B cell (primary cell): Measurements from ENCODE around the gene TSC22D4. TPM values are rescaled to one million over a fixed set of nuclear protein-coding genes. Genes with fewer than 3 reads are reported as not detected.

Source experiments
- ATAC-seq: fragments of 200-7000 bp; cut with Tn5 transposase; one replicate; pipeline ENCODE4 v1.10.0; 2021; ENCODE audit warnings: low read depth, mild to moderate bottlenecking, moderate number of reproducible peaks, moderate library complexity
- CTCF ChIA-PET: fragments of 350-600 bp; sonication (Branson Sonifier 250); formaldehyde crosslinking; loops from one replicate; lab custom pipeline; 2021; ENCODE audit warnings: antibody characterized with exemption, inconsistent platforms; lab: Charles Lee
- POLR2A ChIA-PET: fragments of 350-600 bp; sonication (Branson Sonifier 250); formaldehyde crosslinking; loops from one replicate; lab custom pipeline; 2021; ENCODE audit warnings: antibody characterized with exemption; lab: Charles Lee
- DNase-seq: peaks from one replicate; pipeline ENCODE4 v3.0.0; 2013
- H2AFZ ChIP-seq: 2 replicates; pipeline ENCODE4 v1.6.1; 2012; ENCODE audit warnings: mild to moderate bottlenecking, low read depth, low read length; ENCODE audit not compliant: insufficient read depth, poor library complexity, severe bottlenecking
- H3K27ac ChIP-seq, 2 donors: 1 replicate in 1 of 2; 2 replicates in 1 of 2; pipeline ENCODE4 v1.5.1; 2012 to 2013; ENCODE audit warnings: low read length in 2 of 2, mild to moderate bottlenecking in 2 of 2, moderate library complexity in 1 of 2
- H3K27me3 ChIP-seq, 4 experiments: fragments of 200-600 bp in 1 of 4; sonication (generic) in 1 of 4; replicated peaks in 1 of 4; 1 replicate in 2 of 4; 2 replicates in 2 of 4; pipeline versions ENCODE4 v1.6.1 to v1.7.0; 2013 to 2016; ENCODE audit warnings: low read length in 3 of 4, mild to moderate bottlenecking in 2 of 4, mixed read lengths in 1 of 4, moderate library complexity in 1 of 4; ENCODE audit not compliant: insufficient read depth in 4 of 4, control insufficient read depth in 3 of 4; ENCODE audit errors: control extremely low read depth in 1 of 4
- H3K36me3 ChIP-seq, 2 experiments: replicated peaks in 1 of 2; 1 replicate in 1 of 2; 2 replicates in 1 of 2; pipeline versions ENCODE4 v1.6.1 to v1.7.1; 2013; ENCODE audit warnings: low read length in 1 of 2; ENCODE audit not compliant: insufficient read depth in 2 of 2, control insufficient read depth in 1 of 2; ENCODE audit errors: control extremely low read depth in 1 of 2, extremely low read depth in 1 of 2
- H3K4me1 ChIP-seq, 2 donors: fragments of 200-600 bp in 1 of 2; sonication (generic) in 1 of 2; 1 replicate in 1 of 2; 2 replicates in 1 of 2; pipeline versions ENCODE4 v1.5.1 to v1.6.1; 2013 to 2017; ENCODE audit warnings: low read length in 2 of 2; ENCODE audit not compliant: control insufficient read depth in 2 of 2, insufficient read depth in 2 of 2
- H3K4me2 ChIP-seq: replicated peaks from 2 replicates; pipeline ENCODE3; 2012; ENCODE audit warnings: mild to moderate bottlenecking, low read depth, low read length; ENCODE audit not compliant: poor library complexity, severe bottlenecking
- H3K4me3 ChIP-seq, 5 experiments: fragments of 200-600 bp in 1 of 5; sonication (generic) in 1 of 5; 1 replicate in 3 of 5; 2 replicates in 2 of 5; pipeline versions ENCODE4 v1.5.1 to v1.7.0; 2011 to 2016; ENCODE audit warnings: low read length in 4 of 5, mild to moderate bottlenecking in 4 of 5, low read depth in 2 of 5, control low read depth in 1 of 5, moderate library complexity in 1 of 5; ENCODE audit not compliant: insufficient read depth in 1 of 5; ENCODE audit errors: control extremely low read depth in 1 of 5, extremely low read depth in 1 of 5
- H3K79me2 ChIP-seq: fragments of 200-600 bp; sonication (generic); one replicate; pipeline ENCODE4 v1.6.0; 2016; ENCODE audit warnings: low read length; ENCODE audit not compliant: control insufficient read depth, insufficient read depth
- H3K9ac ChIP-seq: fragments of 200-600 bp; sonication (generic); 2 replicates; pipeline ENCODE4 v1.6.1; 2017; ENCODE audit warnings: mild to moderate bottlenecking, low read length, moderate library complexity
- H3K9me3 ChIP-seq, 3 donors: one replicate each; pipeline versions ENCODE4 v1.6.1 to v1.7.1; 2013; ENCODE audit warnings: low read length in 2 of 3; ENCODE audit not compliant: control insufficient read depth in 2 of 3, insufficient read depth in 1 of 3; ENCODE audit errors: control extremely low read depth in 1 of 3
- H4K20me1 ChIP-seq: 2 replicates; pipeline ENCODE4 v1.6.0; 2012; ENCODE audit warnings: mild to moderate bottlenecking, low read length; ENCODE audit not compliant: insufficient read depth, control insufficient read depth, poor library complexity, severe bottlenecking
- H3K27ac Mint-ChIP-seq: one replicate; pipeline ENCODE4 v1.8.0; 2021; ENCODE audit warnings: mixed read lengths
- H3K27me3 Mint-ChIP-seq: one replicate; pipeline ENCODE4 v1.8.0; 2021; ENCODE audit warnings: mixed read lengths
- H3K4me1 Mint-ChIP-seq: one replicate; pipeline ENCODE4 v1.8.0; 2021; ENCODE audit warnings: mixed read lengths
- H3K4me3 Mint-ChIP-seq: one replicate; pipeline ENCODE4 v1.8.0; 2021; ENCODE audit warnings: mixed read lengths
- H3K9me3 Mint-ChIP-seq: one replicate; pipeline ENCODE4 v1.8.0; 2022; ENCODE audit warnings: mixed read lengths; ENCODE audit not compliant: insufficient read depth
- CTCF ChIP-seq: fragments of 200-600 bp; IDR thresholded peaks from one replicate; pipeline ENCODE4 v1.8.0; 2022; ENCODE audit warnings: antibody characterized with exemption, mild to moderate bottlenecking
- EZH2 ChIP-seq: IDR thresholded peaks from 2 replicates; pipeline ENCODE4 v1.6.1; 2012; ENCODE audit warnings: borderline replicate concordance, low read depth, mild to moderate bottlenecking, moderate library complexity, low read length; ENCODE audit not compliant: insufficient read depth, poor library complexity, severe bottlenecking
- WGBS: methylation state at CpG from one replicate; pipeline ENCODE4 v1.1.5; 2013; ENCODE audit warnings: missing lambda C conversion rate; ENCODE audit not compliant: insufficient coverage; 5-methylcytosine and 5-hydroxymethylcytosine counted together
- intact Hi-C: fragments of 100-400 bp; cut with micrococcal nuclease; formaldehyde crosslinking; loops from one replicate; pipeline ENCODE4 v1.10.0; 2022
- polyA plus RNA-seq: library from polyadenylated mRNA; depleted of rRNA; stranded (reverse); fragments of >200 nt; gene quantifications from 2 replicates; pipeline ENCODE4 v1.2.3, GENCODE V29; 2012
- total RNA-seq, 2 donors: library from RNA; stranded (reverse); fragments of 120-200 nt in 1 of 2; gene quantifications; 1 replicate in 1 of 2; 2 replicates in 1 of 2; pipeline versions ENCODE4 v1.2.3 to v1.2.4, GENCODE V29; 2013 to 2022

TSC22D4 gene
- total and polyA plus RNA-seq, 2 donors (not counting 1 experiment from before 2014, with no cell fraction given): 80.2 to 92.8 TPM

DNA sequence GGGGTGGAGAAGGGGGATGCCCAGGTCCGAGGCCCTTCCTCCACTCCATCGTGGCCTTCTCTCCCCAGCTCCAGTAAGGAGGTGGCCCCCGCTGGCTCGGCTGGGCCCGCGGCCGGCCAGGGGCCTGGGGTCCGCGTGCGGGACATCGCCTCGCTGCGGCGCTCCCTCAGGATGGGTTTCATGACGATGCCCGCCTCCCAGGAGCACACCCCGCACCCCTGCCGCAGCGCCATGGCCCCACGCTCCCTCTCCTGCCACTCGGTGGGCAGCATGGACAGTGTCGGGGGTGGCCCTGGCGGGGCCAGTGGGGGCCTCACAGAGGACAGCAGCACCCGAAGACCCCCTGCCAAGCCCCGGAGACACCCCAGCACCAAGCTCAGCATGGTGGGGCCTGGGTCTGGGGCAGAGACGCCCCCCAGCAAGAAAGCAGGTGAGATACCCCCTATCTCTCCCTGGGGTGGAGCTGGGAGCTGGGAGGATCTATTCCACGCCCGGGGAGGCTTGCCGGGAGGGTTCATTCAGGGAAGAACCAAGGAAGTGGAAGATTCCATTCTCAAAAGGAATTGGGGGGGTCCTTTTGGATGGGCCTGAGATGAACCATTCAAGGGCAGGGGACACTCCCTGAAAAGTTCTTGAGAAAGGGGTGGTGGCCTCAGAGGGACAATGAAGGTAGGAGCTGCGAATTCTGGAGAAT is 7.9 kb upstream of the TSC22D4 start:
- Histone ChIP-seq H3K4me3 (no peak overlapping the region), H3K27ac (no peak overlapping the region), H3K27me3 (peaks cover 0 to 15% (median 0%) of the 10 kb centered on the region in 4 experiments), H3K9ac (no peak overlapping the region), H3K4me2 (no peak overlapping the region), H3K79me2 (no peaks in the 10 kb centered on the region), H3K4me1 (peaks cover 6 to 9% of the 10 kb centered on the region in 2 donors), H3K36me3 (no peaks in the 10 kb centered on the region), H2AFZ (no peak overlapping the region), H4K20me1 (no peaks in the 10 kb centered on the region), H3K9me3 (no peaks in the 10 kb centered on the region)
- TF ChIP-seq CTCF (no peak), EZH2 (no peak)
- DNase-seq: peak; percentile 5
- H3K27ac Mint-ChIP-seq: no peak overlapping the region
- no peaks in the 10 kb centered on the region for H3K9me3 Mint-ChIP-seq
- intact Hi-C loops: no loop called here
- CTCF ChIA-PET: interaction anchor here (0.9 to 1.1 kb wide), 2 partner anchors 26 to 73 kb away, joined by 3 read pairs; no protein-coding TSS in a partner anchor
- H3K4me1 Mint-ChIP-seq: peaks cover 8% of the 10 kb centered on the region
- WGBS: 96% methylated on average over 23 of the region's 30 CpGs
- H3K27me3 Mint-ChIP-seq: peaks cover 18% of the 10 kb centered on the region
- ATAC-seq: no peak
- H3K4me3 Mint-ChIP-seq: no peak overlapping the region
- POLR2A ChIA-PET: interaction anchor here (1.0 kb wide), 1 partner anchor 68 kb away, joined by 3 read pairs; no protein-coding TSS in a partner anchor

DNA sequence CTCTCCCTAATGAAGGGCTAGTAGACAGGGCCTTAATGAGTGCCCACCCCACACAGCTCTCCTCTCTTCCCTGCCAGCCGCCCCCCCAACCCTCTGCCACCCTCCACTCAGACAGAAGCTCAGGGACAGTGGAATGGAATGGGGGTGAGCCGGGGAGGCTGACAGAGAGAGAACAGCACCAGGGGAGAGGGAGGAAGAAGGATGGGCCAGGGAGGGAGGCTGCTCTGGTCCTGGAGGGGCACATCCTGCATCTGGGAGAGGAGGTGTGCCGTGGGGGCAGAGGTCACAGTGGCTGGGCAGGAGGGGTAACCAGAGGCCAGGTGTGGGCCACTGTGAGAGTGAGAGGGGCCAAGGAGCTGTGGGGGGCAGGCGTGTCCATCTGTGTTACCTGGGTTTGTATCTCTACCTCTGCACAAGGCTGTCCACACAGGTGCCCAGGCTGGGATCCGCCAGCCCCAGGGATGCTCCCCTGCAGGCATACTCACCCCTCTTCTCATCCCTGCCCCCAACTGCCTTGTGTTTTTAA is 7.2 kb upstream of the TSC22D4 start:
- TF ChIP-seq CTCF (no peak), EZH2 (no peak)
- POLR2A ChIA-PET: no interaction called here
- WGBS: 100% methylated on average over 3 of the region's 5 CpGs
- H3K4me3 ChIP-seq: no peak overlapping the region
- no peak overlapping the region for H3K4me2 ChIP-seq
- no peak overlapping the region for H2AFZ ChIP-seq
- peaks cover 8% of the 10 kb centered on the region for H3K4me1 Mint-ChIP-seq
- H3K4me3 Mint-ChIP-seq: no peak overlapping the region
- no peaks in the 10 kb centered on the region for H4K20me1 ChIP-seq
- H3K4me1 ChIP-seq: peaks cover 6 to 9% of the 10 kb centered on the region in 2 donors
- H3K27ac Mint-ChIP-seq: peak overlapping the region; percentile 33
- ATAC-seq: no peak
- no peaks in the 10 kb centered on the region for H3K9me3 ChIP-seq
- H3K36me3 ChIP-seq: no peaks in the 10 kb centered on the region
- H3K27ac ChIP-seq: no peak overlapping the region
- H3K9me3 Mint-ChIP-seq: no peaks in the 10 kb centered on the region
- H3K27me3 ChIP-seq: peaks cover 0 to 15% (median 0%) of the 10 kb centered on the region in 4 experiments
- H3K79me2 ChIP-seq: no peaks in the 10 kb centered on the region
- CTCF ChIA-PET: no interaction called here
- peak; percentile 16 for DNase-seq
- no peak overlapping the region for H3K9ac ChIP-seq
- intact Hi-C loops: no loop called here
- H3K27me3 Mint-ChIP-seq: peaks cover 15% of the 10 kb centered on the region
